Kidney epithelial cell (primary cell): Measurements from ENCODE around the gene GPR141. TPM values are rescaled to one million over a fixed set of nuclear protein-coding genes. Genes with fewer than 3 reads are reported as not detected.

ENCODE experiments used
- total RNA-seq: library from RNA; depleted of rRNA; stranded (reverse); fragments of >200 nt; gene quantifications from 2 replicates; pipeline ENCODE4 v1.2.3, GENCODE V29; 2015

The GPR141 gene
- total RNA-seq, 1 donor from 2014 or later: not detected

Other genes with a start within 250 kb of the GPR141 start
- gene ELMO1, start 234.9 kb upstream of the GPR141 start, total RNA-seq: 2.3 and 11.4 TPM in 2 replicates
- gene NME8, start 164.8 kb downstream of the GPR141 start, total RNA-seq: not detected in 2 replicates
- gene SFRP4, start 233.1 kb downstream of the GPR141 start, total RNA-seq: 0.21 TPM in 1 of 2 replicates, not detected in the other
- gene EPDR1, start 236.9 kb downstream of the GPR141 start, total RNA-seq: 26.4 and 44.1 TPM in 2 replicates